Stimulated activated naive B cell treated with anti-CD40 and anti-IgM and Interleukin-4, amounts not matched to agents 10 μg/mL and 1 μg/mL and 100 μg/mL, for 72 hours (primary cell): ENCODE data around the gene AFF2.
A peak's percentile ranks its signal among the peaks of the same experiment; 100 is the strongest.
"Not testable (repeated sequence)": the region's sequence is repeated elsewhere in the genome, so short reads cannot be mapped to it uniquely, and the experiment has no call there.

Experiments
- ATAC-seq, 2 donors: fragments of 150-1000 bp; cut with Tn5 transposase; replicated peaks; 2 replicates each; pipeline ENCODE4 v1.10.0; 2021; ENCODE audit warnings: moderate library complexity in 1 of 2
- DNase-seq: peaks from one replicate; pipeline ENCODE4 v3.0.0; 2021
- H3K27ac Mint-ChIP-seq: one replicate; pipeline ENCODE4 v1.8.0; 2022; ENCODE audit warnings: mild to moderate bottlenecking, mixed read lengths
- H3K27me3 Mint-ChIP-seq, 2 donors: one replicate each; pipeline ENCODE4 v1.8.0; 2022; ENCODE audit warnings: mixed read lengths in 2 of 2
- H3K36me3 Mint-ChIP-seq, 2 donors: one replicate each; pipeline ENCODE4 v1.8.0; 2022; ENCODE audit warnings: mixed read lengths in 2 of 2, mild to moderate bottlenecking in 1 of 2
- H3K4me1 Mint-ChIP-seq, 2 donors: one replicate each; pipeline ENCODE4 v1.8.0; 2022; ENCODE audit warnings: mixed read lengths in 2 of 2, mild to moderate bottlenecking in 1 of 2
- H3K4me3 Mint-ChIP-seq, 2 donors: one replicate each; pipeline ENCODE4 v1.8.0; 2022; ENCODE audit warnings: mild to moderate bottlenecking in 2 of 2, mixed read lengths in 2 of 2, moderate library complexity in 1 of 2
- H3K9me3 Mint-ChIP-seq, 2 donors: one replicate each; pipeline ENCODE4 v1.8.0; 2022; ENCODE audit warnings: mixed read lengths in 2 of 2, mild to moderate bottlenecking in 1 of 2

AFF2 gene

GRCh38 chrX:148659481-148659880, 159.1 kb downstream of the AFF2 start:
- no peaks in the 10 kb centered on the region for H3K4me1 Mint-ChIP-seq
- no peak for ATAC-seq

GRCh38 chrX:148661035-148661434, 160.6 kb downstream of the AFF2 start:
- no peaks in the 10 kb centered on the region for H3K4me1 Mint-ChIP-seq
- no peaks in the 10 kb centered on the region for H3K9me3 Mint-ChIP-seq
- H3K4me3 Mint-ChIP-seq: no peak overlapping the region
- DNase-seq (no peak), ATAC-seq (no peak)
- no peak overlapping the region for H3K27ac Mint-ChIP-seq
- H3K36me3 Mint-ChIP-seq: no peaks in the 10 kb centered on the region
- H3K27me3 Mint-ChIP-seq: no peaks in the 10 kb centered on the region

More at GRCh38 chrX:148659481-148659880, 159.1 kb downstream of the AFF2 start:
- H3K9me3 Mint-ChIP-seq: no peaks in the 10 kb centered on the region
- no peak for DNase-seq
- H3K4me3 Mint-ChIP-seq: no peak overlapping the region
- no peak overlapping the region for H3K27ac Mint-ChIP-seq
- no peaks in the 10 kb centered on the region for H3K36me3 Mint-ChIP-seq
- no peaks in the 10 kb centered on the region for H3K27me3 Mint-ChIP-seq

GRCh38 chrX:148662014-148662413, 161.6 kb downstream of the AFF2 start:
- no peak overlapping the region for H3K4me3 Mint-ChIP-seq
- H3K27me3 Mint-ChIP-seq: no peaks in the 10 kb centered on the region
- H3K36me3 Mint-ChIP-seq: no peaks in the 10 kb centered on the region
- no peaks in the 10 kb centered on the region for H3K9me3 Mint-ChIP-seq
- no peaks in the 10 kb centered on the region for H3K4me1 Mint-ChIP-seq
- H3K27ac Mint-ChIP-seq: no peak overlapping the region
- DNase-seq (no peak), ATAC-seq (no peak)

DNA sequence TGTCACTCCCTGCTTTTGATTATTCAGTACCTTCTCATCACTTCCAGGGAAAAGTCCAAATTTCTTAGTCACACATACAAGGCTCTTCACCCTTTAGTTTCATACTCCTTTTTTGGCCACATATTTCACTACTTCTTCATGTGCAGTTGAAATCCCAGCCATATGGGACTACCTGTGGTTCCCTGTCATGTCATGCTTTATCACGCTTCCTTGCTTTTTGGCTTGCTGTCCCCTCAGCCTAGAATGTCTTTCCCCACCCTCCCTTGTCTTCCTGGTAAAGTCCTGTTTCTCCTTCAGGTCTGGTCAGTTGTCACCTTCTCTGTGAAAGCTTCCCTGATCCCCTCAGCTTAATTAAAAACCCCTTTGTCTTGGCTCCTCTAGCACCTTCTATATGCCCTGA, 163.8 kb downstream of the AFF2 start:
- ATAC-seq (no peak), DNase-seq (no peak)
- H3K4me1 Mint-ChIP-seq: no peaks in the 10 kb centered on the region
- peaks cover 3 to 4% of the 10 kb centered on the region in 2 donors for H3K36me3 Mint-ChIP-seq
- no peak overlapping the region for H3K4me3 Mint-ChIP-seq
- H3K9me3 Mint-ChIP-seq: peaks cover 4 to 6% of the 10 kb centered on the region in 2 donors
- no peak overlapping the region for H3K27ac Mint-ChIP-seq
- no peaks in the 10 kb centered on the region for H3K27me3 Mint-ChIP-seq

DNA sequence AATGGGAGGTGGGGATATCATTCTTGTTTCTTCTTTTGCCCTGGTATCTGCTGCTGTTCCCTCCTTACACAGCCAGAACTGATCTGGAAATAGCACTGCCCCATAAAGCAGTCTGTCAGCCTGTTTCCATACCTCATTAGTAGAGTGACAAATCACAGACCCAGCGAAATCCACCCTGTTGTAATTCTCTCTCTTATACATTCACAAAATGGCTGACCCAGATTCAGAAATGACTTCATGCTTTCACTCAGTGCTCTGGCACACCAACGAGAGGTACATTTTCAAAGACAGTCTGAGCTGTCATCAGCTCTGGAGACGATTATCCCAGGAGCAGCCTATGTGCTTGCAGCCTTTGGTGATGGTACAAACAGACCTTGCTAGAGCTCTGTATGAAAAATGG, 164.6 kb downstream of the AFF2 start:
- no peak for ATAC-seq
- Mint-ChIP-seq H3K27me3 (no peaks in the 10 kb centered on the region), H3K4me3 (no peak overlapping the region), H3K9me3 (peaks cover 8 to 10% of the 10 kb centered on the region in 2 donors), H3K36me3 (peaks cover 5% of the 10 kb centered on the region in 2 donors), H3K4me1 (no peaks in the 10 kb centered on the region), H3K27ac (no peak overlapping the region)
- DNase-seq: no peak

DNA sequence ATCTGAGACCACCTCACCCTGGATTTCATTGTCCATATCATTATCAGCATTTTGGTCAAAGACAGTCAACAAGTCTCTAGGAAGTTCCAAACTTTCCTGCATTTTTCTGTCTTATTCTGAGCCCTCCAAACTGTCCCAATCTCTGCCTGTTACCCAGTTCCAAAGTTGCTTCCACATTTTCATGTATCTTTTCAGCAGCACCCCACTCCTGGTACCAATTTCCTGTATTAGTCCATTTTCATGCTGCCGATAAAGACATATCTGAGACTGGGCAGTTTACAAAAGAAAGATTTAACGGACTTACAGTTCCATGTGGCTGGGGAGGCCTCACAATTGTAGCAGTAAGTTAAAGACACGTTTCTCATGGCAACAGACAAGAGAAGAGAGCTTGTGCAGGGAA, 168.8 kb downstream of the AFF2 start:
- H3K4me1 Mint-ChIP-seq, DNase-seq, H3K36me3 Mint-ChIP-seq, ATAC-seq, H3K4me3 Mint-ChIP-seq, H3K27ac Mint-ChIP-seq, H3K27me3 Mint-ChIP-seq: not testable (repeated sequence)
- H3K9me3 Mint-ChIP-seq: peaks cover 11% of the 10 kb centered on the region in 2 donors

GRCh38 chrX:148670277-148670676, 169.9 kb downstream of the AFF2 start:
- Mint-ChIP-seq H3K4me1 (no peaks in the 10 kb centered on the region), H3K4me3 (no peak overlapping the region), H3K9me3 (peaks cover 11% of the 10 kb centered on the region in 2 donors), H3K27ac (no peak overlapping the region), H3K27me3 (no peaks in the 10 kb centered on the region), H3K36me3 (peaks cover 5% of the 10 kb centered on the region in 2 donors)
- ATAC-seq (peak; percentile 63 to 89), DNase-seq (no peak)

GRCh38 chrX:148672517-148672916, 172.1 kb downstream of the AFF2 start:
- DNase-seq: no peak
- no peak for ATAC-seq

DNA sequence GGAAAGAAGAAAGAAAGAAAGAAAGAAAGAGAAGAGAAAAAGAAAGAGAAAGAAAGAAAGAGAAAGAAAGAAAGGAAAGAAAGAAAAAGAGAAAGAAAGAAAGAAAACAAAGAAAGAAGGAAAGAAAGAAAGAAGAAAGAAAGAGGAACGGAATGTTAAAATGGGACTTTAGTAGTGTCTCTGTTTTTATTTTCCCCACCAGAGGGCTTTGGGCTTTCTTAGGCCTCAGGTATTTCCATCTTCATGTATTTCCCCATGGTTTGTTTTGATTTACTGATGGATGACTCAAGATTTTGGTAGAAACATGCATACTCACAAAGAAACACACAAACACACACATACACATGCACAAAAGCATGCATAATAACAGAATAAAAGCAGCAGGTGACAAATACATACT, 181.2 kb downstream of the AFF2 start:
- Mint-ChIP-seq H3K4me1 (peaks cover 0 to 2% of the 10 kb centered on the region in 2 donors), H3K9me3 (no peaks in the 10 kb centered on the region), H3K36me3 (no peaks in the 10 kb centered on the region), H3K27ac (no peak overlapping the region), H3K4me3 (no peak overlapping the region), H3K27me3 (no peaks in the 10 kb centered on the region)
- ATAC-seq (no peak), DNase-seq (no peak)

More at GRCh38 chrX:148672517-148672916, 172.1 kb downstream of the AFF2 start:
- Mint-ChIP-seq H3K4me3 (no peak overlapping the region), H3K9me3 (peaks cover 9 to 11% of the 10 kb centered on the region in 2 donors), H3K4me1 (no peaks in the 10 kb centered on the region), H3K27me3 (no peaks in the 10 kb centered on the region), H3K27ac (no peak overlapping the region), H3K36me3 (peaks cover 2 to 5% of the 10 kb centered on the region in 2 donors)

- H3K27ac Mint-ChIP-seq: no peak overlapping the region
Measured at GRCh38 chrX:148682206-148682605, 181.8 kb downstream of the AFF2 start.

GRCh38 chrX:148691456-148691855, 191.0 kb downstream of the AFF2 start:
- DNase-seq (no peak), ATAC-seq (no peak)
- H3K9me3 Mint-ChIP-seq: peaks cover 0 to 3% of the 10 kb centered on the region in 2 donors
- no peaks in the 10 kb centered on the region for H3K27me3 Mint-ChIP-seq
- no peak overlapping the region for H3K4me3 Mint-ChIP-seq
- H3K36me3 Mint-ChIP-seq: no peaks in the 10 kb centered on the region
- no peak overlapping the region for H3K27ac Mint-ChIP-seq
- H3K4me1 Mint-ChIP-seq: no peaks in the 10 kb centered on the region

More at GRCh38 chrX:148682206-148682605, 181.8 kb downstream of the AFF2 start:
- peaks cover 0 to 2% of the 10 kb centered on the region in 2 donors for H3K4me1 Mint-ChIP-seq
- DNase-seq: no peak
- no peaks in the 10 kb centered on the region for H3K27me3 Mint-ChIP-seq
- no peaks in the 10 kb centered on the region for H3K9me3 Mint-ChIP-seq
- no peak overlapping the region for H3K4me3 Mint-ChIP-seq
- no peak for ATAC-seq
- no peaks in the 10 kb centered on the region for H3K36me3 Mint-ChIP-seq

- H3K4me1 Mint-ChIP-seq: no peaks in the 10 kb centered on the region
- ATAC-seq: no peak
- no peaks in the 10 kb centered on the region for H3K27me3 Mint-ChIP-seq
Measured at GRCh38 chrX:148695255-148695654, 194.8 kb downstream of the AFF2 start.

DNA sequence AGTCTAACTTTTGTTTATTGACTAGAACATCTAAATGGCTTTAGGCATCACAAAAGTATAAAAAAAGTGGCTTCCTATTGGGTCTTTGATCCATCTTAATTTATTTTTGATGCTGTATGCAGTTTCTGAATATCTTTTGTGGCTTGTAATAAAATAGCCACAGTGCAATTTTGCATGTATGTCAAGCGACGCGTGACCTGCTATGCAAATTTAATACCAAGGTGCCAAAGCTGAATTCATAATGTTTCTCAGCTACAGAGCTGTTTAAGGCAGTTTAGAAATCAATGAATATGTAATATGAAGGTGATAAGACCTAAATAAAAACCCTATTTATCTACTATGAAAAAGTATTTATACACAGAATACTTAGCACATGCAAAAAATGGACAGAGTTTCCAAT, 197.8 kb downstream of the AFF2 start:
- Mint-ChIP-seq H3K27me3 (no peaks in the 10 kb centered on the region), H3K4me1 (no peaks in the 10 kb centered on the region), H3K9me3 (no peaks in the 10 kb centered on the region), H3K27ac (no peak overlapping the region), H3K4me3 (no peak overlapping the region), H3K36me3 (no peaks in the 10 kb centered on the region)
- ATAC-seq (no peak), DNase-seq (no peak)

More at GRCh38 chrX:148695255-148695654, 194.8 kb downstream of the AFF2 start:
- Mint-ChIP-seq H3K36me3 (no peaks in the 10 kb centered on the region), H3K4me3 (no peak overlapping the region), H3K27ac (no peak overlapping the region), H3K9me3 (no peaks in the 10 kb centered on the region)
- no peak for DNase-seq

DNA sequence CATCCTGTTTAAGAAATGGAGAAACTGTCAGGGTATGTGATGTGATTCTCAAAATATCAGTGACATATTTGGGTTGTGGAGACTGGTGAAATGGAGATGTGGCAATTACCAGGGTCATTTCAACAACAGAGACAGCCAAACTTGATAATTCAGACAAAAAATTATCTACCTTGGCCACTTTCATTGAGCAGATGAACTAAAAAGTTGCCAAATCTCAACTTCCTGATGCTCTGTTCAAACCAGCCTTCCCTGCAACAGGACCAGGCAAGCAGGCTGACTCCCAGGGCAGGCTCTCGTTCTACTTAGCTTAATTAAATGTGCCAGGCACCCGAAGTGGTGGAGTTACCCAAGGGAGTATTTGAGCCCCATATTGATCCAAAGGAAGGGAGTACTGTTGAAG, 199.6 kb downstream of the AFF2 start:
- H3K9me3 Mint-ChIP-seq: no peaks in the 10 kb centered on the region
- no peaks in the 10 kb centered on the region for H3K36me3 Mint-ChIP-seq
- no peaks in the 10 kb centered on the region for H3K4me1 Mint-ChIP-seq
- ATAC-seq: no peak
- H3K27me3 Mint-ChIP-seq: no peaks in the 10 kb centered on the region
- no peak overlapping the region for H3K4me3 Mint-ChIP-seq
- no peak overlapping the region for H3K27ac Mint-ChIP-seq
- no peak for DNase-seq

- Mint-ChIP-seq H3K36me3 (no peaks in the 10 kb centered on the region), H3K4me3 (no peak overlapping the region), H3K9me3 (no peaks in the 10 kb centered on the region), H3K27me3 (no peaks in the 10 kb centered on the region), H3K27ac (no peak overlapping the region), H3K4me1 (no peaks in the 10 kb centered on the region)
- ATAC-seq: no peak
- DNase-seq: no peak
Measured at GRCh38 chrX:148713981-148714380, 213.6 kb downstream of the AFF2 start.

- Mint-ChIP-seq H3K4me3 (no peak overlapping the region), H3K4me1 (no peaks in the 10 kb centered on the region), H3K36me3 (no peaks in the 10 kb centered on the region), H3K9me3 (no peaks in the 10 kb centered on the region), H3K27ac (no peak overlapping the region), H3K27me3 (no peaks in the 10 kb centered on the region)
- DNase-seq (no peak), ATAC-seq (no peak)
Measured at GRCh38 chrX:148715361-148715760, 214.9 kb downstream of the AFF2 start.
